ENCODE measurements around the gene PDSS1. TPM values are rescaled to one million over a fixed set of nuclear protein-coding genes. Genes with fewer than 3 reads are reported as not detected.

PDSS1 gene
- total and polyA plus RNA-seq, 2 of the 13 experiments (the other 11 are each of a cell fraction or from before 2014, with no cell fraction given), result 18.7 to 19.3 TPM

DNA sequence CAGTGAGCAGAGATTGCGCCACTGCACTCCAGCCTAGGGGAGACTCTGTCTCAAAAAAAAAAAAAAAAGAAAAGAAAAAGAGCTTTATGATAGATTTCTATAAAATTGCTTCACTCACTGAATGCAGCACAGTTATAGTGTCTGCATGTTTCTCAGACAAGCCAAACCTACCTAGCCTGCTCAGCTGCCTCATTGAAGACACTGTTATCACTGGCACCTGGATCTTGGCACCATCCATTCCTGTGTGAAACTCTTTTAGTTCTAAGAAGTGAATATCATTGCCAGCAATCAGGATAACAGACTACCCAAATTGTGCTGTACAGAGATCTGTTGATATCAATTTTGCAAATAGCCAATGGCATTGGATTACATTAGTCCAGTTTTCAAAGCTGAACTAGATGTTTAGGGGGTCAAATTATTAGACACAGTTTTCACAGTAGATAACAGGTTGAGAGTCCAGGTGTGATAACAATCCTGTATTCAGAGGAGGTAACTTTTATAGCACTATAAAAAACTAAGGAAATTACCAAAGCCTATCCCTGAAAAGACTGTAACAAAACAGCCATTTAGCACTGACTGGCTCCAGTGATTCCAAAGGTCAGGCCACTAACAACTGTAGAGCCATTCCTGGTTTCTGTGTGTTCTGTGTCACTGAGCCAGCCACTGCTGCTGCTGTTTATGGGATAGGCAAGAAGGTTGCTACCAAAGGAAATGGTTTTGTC, 17.1 kb downstream of the PDSS1 start (continued):
- TF ChIP-seq, protein P1, sequence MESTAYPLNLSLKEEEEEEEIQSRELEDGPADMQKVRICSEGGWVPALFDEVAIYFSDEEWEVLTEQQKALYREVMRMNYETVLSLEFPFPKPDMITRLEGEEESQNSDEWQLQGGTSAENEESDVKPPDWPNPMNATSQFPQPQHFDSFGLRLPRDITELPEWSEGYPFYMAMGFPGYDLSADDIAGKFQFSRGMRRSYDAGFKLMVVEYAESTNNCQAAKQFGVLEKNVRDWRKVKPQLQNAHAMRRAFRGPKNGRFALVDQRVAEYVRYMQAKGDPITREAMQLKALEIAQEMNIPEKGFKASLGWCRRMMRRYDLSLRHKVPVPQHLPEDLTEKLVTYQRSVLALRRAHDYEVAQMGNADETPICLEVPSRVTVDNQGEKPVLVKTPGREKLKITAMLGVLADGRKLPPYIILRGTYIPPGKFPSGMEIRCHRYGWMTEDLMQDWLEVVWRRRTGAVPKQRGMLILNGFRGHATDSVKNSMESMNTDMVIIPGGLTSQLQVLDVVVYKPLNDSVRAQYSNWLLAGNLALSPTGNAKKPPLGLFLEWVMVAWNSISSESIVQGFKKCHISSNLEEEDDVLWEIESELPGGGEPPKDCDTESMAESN (CRISPR knock-in tag; conservative IDR thresholded peaks at IDR 0.05), result no peak

DNA sequence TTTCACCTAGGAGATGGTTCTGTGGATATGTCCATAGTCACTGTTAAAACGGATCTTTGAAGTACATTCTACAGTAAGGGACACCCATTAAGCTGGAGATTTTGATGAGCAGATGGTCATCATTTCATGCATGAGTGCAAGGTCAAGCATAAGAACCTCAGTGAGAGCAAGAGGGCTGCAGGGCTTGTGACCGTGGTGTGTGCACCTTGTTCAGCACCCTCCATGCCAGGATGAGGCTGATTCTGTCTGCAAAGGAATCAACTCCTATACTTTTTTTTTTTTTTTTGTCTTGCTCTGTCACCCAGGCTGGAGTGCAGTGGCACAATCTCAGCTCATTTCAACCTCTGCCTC, 17.6 kb downstream of the PDSS1 start:
- Histone ChIP-seq H2AFZ (ENCODE audit: low read length) (peak overlapping the region; percentile 49), H3K4me3 (replicated peaks in 1 of 3; ENCODE audit: insufficient read depth in 1 of 3, low read depth in 2 of 3, low read length in 3 of 3) (no peak overlapping the region), H3K27me3 (ENCODE audit: control insufficient read depth in 1 of 2, insufficient read depth in 2 of 2, low read length in 2 of 2) (no peaks in the 10 kb centered on the region), H3K4me1 (ENCODE audit: insufficient read depth, low read length) (peaks cover 17% of the 10 kb centered on the region), H3K4me2 (ENCODE audit: low read depth, low read length) (peak overlapping the region; percentile 25; the same call in 1 of the 2 replicates), H3K9ac (ENCODE audit: insufficient read depth, low read depth, low read length) (no peak overlapping the region), H3K79me2 (ENCODE audit: insufficient read depth, low read length) (no peaks in the 10 kb centered on the region), H4K20me1 (ENCODE audit: insufficient read depth, low read length) (no peaks in the 10 kb centered on the region), H3K27ac (ENCODE audit: extremely low read length, insufficient read depth, low read length) (peak overlapping the region; percentile 60), H3K36me3 (replicated peaks in 1 of 2; ENCODE audit: control insufficient read depth in 1 of 2, insufficient read depth in 2 of 2, low read length in 2 of 2) (peaks cover 6 to 29% of the 10 kb centered on the region in 2 experiments), H3K9me3 (ENCODE audit: low read length) (no peaks in the 10 kb centered on the region)
- intact Hi-C loops (cut with micrococcal nuclease; ENCODE audit: unreplicated experiment) (no loop called here), in situ Hi-C loops (cut with HindIII; ENCODE audit: extremely low pct_ligation_motif_present, low pct_unique_long_range_greater_than_20kb) (no loop called here)
- DNase-seq (ENCODE audit: low spot score), result no peak
- CTCF ChIA-PET (ENCODE audit: low intra/inter-chr PET ratio, low total read pairs), result no interaction called here
- FAIRE-seq, result no peak
- ATAC-seq, result peak; percentile 61
- POLR2A ChIA-PET, result interaction anchor here (1.0 kb wide), 1 partner anchor 18 kb away, joined by 3 read pairs; the partner anchor contains the start of gene PDSS1
- no TSS peak for BruUV-seq (replicated peaks)
- no peak for TF ChIP-seq ZNF207 (IDR thresholded peaks at IDR 0.05; ENCODE audit: borderline replicate concordance)
- TF ChIP-seq KDM6A (CRISPR knock-in tag; IDR thresholded peaks at IDR 0.05; ENCODE audit: low read depth), result no peak
- TF ChIP-seq SAP130 (CRISPR knock-in tag; IDR thresholded peaks at IDR 0.05; ENCODE audit: low read depth), result no peak
- TF ChIP-seq ZIK1 (CRISPR knock-in tag; IDR thresholded peaks at IDR 0.05; ENCODE audit: borderline replicate concordance, low read depth), result no peak
- no peak for TF ChIP-seq SIX1 (CRISPR knock-in tag; IDR thresholded peaks at IDR 0.05; ENCODE audit: borderline replicate concordance)
- TF ChIP-seq, protein P2, sequence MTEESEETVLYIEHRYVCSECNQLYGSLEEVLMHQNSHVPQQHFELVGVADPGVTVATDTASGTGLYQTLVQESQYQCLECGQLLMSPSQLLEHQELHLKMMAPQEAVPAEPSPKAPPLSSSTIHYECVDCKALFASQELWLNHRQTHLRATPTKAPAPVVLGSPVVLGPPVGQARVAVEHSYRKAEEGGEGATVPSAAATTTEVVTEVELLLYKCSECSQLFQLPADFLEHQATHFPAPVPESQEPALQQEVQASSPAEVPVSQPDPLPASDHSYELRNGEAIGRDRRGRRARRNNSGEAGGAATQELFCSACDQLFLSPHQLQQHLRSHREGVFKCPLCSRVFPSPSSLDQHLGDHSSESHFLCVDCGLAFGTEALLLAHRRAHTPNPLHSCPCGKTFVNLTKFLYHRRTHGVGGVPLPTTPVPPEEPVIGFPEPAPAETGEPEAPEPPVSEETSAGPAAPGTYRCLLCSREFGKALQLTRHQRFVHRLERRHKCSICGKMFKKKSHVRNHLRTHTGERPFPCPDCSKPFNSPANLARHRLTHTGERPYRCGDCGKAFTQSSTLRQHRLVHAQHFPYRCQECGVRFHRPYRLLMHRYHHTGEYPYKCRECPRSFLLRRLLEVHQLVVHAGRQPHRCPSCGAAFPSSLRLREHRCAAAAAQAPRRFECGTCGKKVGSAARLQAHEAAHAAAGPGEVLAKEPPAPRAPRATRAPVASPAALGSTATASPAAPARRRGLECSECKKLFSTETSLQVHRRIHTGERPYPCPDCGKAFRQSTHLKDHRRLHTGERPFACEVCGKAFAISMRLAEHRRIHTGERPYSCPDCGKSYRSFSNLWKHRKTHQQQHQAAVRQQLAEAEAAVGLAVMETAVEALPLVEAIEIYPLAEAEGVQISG (CRISPR knock-in tag; IDR thresholded peaks at IDR 0.05), result no peak
- TF ChIP-seq, protein P3, sequence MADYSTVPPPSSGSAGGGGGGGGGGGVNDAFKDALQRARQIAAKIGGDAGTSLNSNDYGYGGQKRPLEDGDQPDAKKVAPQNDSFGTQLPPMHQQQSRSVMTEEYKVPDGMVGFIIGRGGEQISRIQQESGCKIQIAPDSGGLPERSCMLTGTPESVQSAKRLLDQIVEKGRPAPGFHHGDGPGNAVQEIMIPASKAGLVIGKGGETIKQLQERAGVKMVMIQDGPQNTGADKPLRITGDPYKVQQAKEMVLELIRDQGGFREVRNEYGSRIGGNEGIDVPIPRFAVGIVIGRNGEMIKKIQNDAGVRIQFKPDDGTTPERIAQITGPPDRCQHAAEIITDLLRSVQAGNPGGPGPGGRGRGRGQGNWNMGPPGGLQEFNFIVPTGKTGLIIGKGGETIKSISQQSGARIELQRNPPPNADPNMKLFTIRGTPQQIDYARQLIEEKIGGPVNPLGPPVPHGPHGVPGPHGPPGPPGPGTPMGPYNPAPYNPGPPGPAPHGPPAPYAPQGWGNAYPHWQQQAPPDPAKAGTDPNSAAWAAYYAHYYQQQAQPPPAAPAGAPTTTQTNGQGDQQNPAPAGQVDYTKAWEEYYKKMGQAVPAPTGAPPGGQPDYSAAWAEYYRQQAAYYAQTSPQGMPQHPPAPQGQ (CRISPR knock-in tag; IDR thresholded peaks at IDR 0.05; ENCODE audit: borderline replicate concordance), result no peak
- TF ChIP-seq, protein P4, sequence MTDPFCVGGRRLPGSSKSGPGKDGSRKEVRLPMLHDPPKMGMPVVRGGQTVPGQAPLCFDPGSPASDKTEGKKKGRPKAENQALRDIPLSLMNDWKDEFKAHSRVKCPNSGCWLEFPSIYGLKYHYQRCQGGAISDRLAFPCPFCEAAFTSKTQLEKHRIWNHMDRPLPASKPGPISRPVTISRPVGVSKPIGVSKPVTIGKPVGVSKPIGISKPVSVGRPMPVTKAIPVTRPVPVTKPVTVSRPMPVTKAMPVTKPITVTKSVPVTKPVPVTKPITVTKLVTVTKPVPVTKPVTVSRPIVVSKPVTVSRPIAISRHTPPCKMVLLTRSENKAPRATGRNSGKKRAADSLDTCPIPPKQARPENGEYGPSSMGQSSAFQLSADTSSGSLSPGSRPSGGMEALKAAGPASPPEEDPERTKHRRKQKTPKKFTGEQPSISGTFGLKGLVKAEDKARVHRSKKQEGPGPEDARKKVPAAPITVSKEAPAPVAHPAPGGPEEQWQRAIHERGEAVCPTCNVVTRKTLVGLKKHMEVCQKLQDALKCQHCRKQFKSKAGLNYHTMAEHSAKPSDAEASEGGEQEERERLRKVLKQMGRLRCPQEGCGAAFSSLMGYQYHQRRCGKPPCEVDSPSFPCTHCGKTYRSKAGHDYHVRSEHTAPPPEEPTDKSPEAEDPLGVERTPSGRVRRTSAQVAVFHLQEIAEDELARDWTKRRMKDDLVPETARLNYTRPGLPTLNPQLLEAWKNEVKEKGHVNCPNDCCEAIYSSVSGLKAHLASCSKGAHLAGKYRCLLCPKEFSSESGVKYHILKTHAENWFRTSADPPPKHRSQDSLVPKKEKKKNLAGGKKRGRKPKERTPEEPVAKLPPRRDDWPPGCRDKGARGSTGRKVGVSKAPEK (CRISPR knock-in tag; IDR thresholded peaks at IDR 0.05; ENCODE audit: borderline replicate concordance), result no peak
- WGBS (ENCODE audit: low lambda C conversion rate), result 66% methylated on average over 2 of the region's 2 CpGs

All from HepG2 (cell line).